HepG2 (cell line): ENCODE measurements around the gene GATM. TPM values are rescaled to one million over a fixed set of nuclear protein-coding genes. Genes with fewer than 3 reads are reported as not detected.
A peak's percentile ranks its signal among the peaks of the same experiment; 100 is the strongest.

ENCODE experiments used
- BHLHE40 ChIP-seq: IDR thresholded peaks from 2 replicates; pipeline ENCODE4 v1.6.1; 2011; ENCODE audit warnings: low read length, improper control_type of control experiment
- KAT7 ChIP-seq: IDR thresholded peaks from 2 replicates; pipeline ENCODE4 v1.6.1; 2018; ENCODE audit warnings: borderline replicate concordance, missing compliant biosample characterization
- KLF16 ChIP-seq, 2 experiments: sonication (generic) in 1 of 2; formaldehyde crosslinking in 1 of 2; IDR thresholded peaks; 2 replicates each; pipeline versions ENCODE4 v1.6.1 to v1.8.0; 2016 to 2023; ENCODE audit warnings: missing genetic modification reagents in 2 of 2, missing compliant biosample characterization in 1 of 2
- MAZ ChIP-seq, 2 experiments: sonication (generic) in 1 of 2; formaldehyde crosslinking in 1 of 2; IDR thresholded peaks; 2 replicates each; pipeline versions ENCODE4 v1.5.0 to v1.6.1; 2012 to 2020; ENCODE audit warnings: low read depth in 2 of 2, mild to moderate bottlenecking in 2 of 2, borderline replicate concordance in 1 of 2, improper control_type of control experiment in 1 of 2, low read length in 1 of 2, missing genetic modification reagents in 1 of 2, moderate library complexity in 1 of 2
- PPARG ChIP-seq: conservative IDR thresholded peaks from 2 replicates; pipeline ENCODE4 v1.6.1; 2016; ENCODE audit warnings: missing biosample characterization, missing genetic modification reagents
- RARG ChIP-seq: sonication (generic); formaldehyde crosslinking; IDR thresholded peaks from 2 replicates; pipeline ENCODE4 v1.4.0; 2020; ENCODE audit warnings: low read depth, mild to moderate bottlenecking, missing genetic modification reagents
- SETDB1 ChIP-seq: sonication (generic); formaldehyde crosslinking; IDR thresholded peaks from 2 replicates; pipeline ENCODE4 v1.5.1; 2020; ENCODE audit warnings: missing genetic modification reagents, mild to moderate bottlenecking, borderline replicate concordance
- SPEN ChIP-seq: sonication (generic); formaldehyde crosslinking; IDR thresholded peaks from 2 replicates; pipeline ENCODE4 v1.5.1; 2020; ENCODE audit warnings: low read depth, mild to moderate bottlenecking, missing genetic modification reagents
- ZBTB38 ChIP-seq: sonication (generic); formaldehyde crosslinking; IDR thresholded peaks from 2 replicates; pipeline ENCODE4 v1.5.1; 2020; ENCODE audit warnings: mild to moderate bottlenecking, missing genetic modification reagents
- ZNF12 ChIP-seq: sonication (generic); formaldehyde crosslinking; IDR thresholded peaks from 2 replicates; pipeline ENCODE4 v1.5.0; 2020; ENCODE audit warnings: missing genetic modification reagents
- ZNF3 ChIP-seq: IDR thresholded peaks from 2 replicates; pipeline ENCODE4 v1.7.0; 2017; ENCODE audit warnings: inconsistent platforms
- ZNF430 ChIP-seq: sonication (generic); formaldehyde crosslinking; IDR thresholded peaks from 2 replicates; pipeline ENCODE4 v1.9.0; 2021; ENCODE audit warnings: mild to moderate bottlenecking, missing genetic modification reagents
- ZNF550 ChIP-seq: sonication (generic); formaldehyde crosslinking; IDR thresholded peaks from 2 replicates; pipeline ENCODE4 v1.4.0; 2020; ENCODE audit warnings: mild to moderate bottlenecking, missing genetic modification reagents, borderline replicate concordance
- ZNF577 ChIP-seq: sonication (generic); formaldehyde crosslinking; IDR thresholded peaks from 2 replicates; pipeline ENCODE4 v1.4.0; 2020; ENCODE audit warnings: mild to moderate bottlenecking, low read depth, missing genetic modification reagents, borderline replicate concordance
- ZNF598 ChIP-seq: sonication (generic); formaldehyde crosslinking; IDR thresholded peaks from 2 replicates; pipeline ENCODE4 v1.5.1; 2020; ENCODE audit warnings: mild to moderate bottlenecking, missing genetic modification reagents, borderline replicate concordance
- ZNF652 ChIP-seq: IDR thresholded peaks from 2 replicates; pipeline ENCODE4 v1.6.1; 2016; ENCODE audit warnings: low read depth, borderline replicate concordance
- ZNF678 ChIP-seq: sonication (generic); formaldehyde crosslinking; IDR thresholded peaks from 2 replicates; pipeline ENCODE4 v1.4.0; 2020; ENCODE audit warnings: mild to moderate bottlenecking, missing genetic modification reagents
- polyA plus RNA-seq, 8 experiments: library from polyadenylated mRNA; depleted of rRNA in 3 of 8; stranded (reverse) in 7 of 8; unstranded in 1 of 8; fragments of >200 nt; fragmentation: Illumina TruSeq in 4 of 8; extraction: Trizol in 4 of 8; gene quantifications; 2 replicates each; pipeline versions ENCODE4 v1.2.1 to v1.2.3, GENCODE V29; 2011 to 2016; ENCODE audit warnings: low read depth in 4 of 8, missing spikeins in 1 of 8, mixed read lengths in 1 of 8; ENCODE audit not compliant: insufficient read depth in 1 of 8
- total RNA-seq, 5 experiments: library from RNA; depleted of rRNA; stranded (reverse); fragments of >200 nt; fragmentation: Illumina TruSeq; extraction: Trizol; gene quantifications; 2 replicates each; pipeline ENCODE4 v1.2.3, GENCODE V29; 2016; ENCODE audit warnings: low read depth in 1 of 5
- TF ChIP-seq, protein P1 (sequence below): sonication (generic); formaldehyde crosslinking; IDR thresholded peaks from 2 replicates; pipeline ENCODE4 v1.8.1; 2023; ENCODE audit warnings: mild to moderate bottlenecking, moderate library complexity, missing genetic modification reagents
- TF ChIP-seq, protein P2 (sequence below): sonication (generic); formaldehyde crosslinking; IDR thresholded peaks from 2 replicates; pipeline ENCODE4 v1.5.0; 2020; ENCODE audit warnings: missing genetic modification reagents
- TF ChIP-seq, protein P3 (sequence below): sonication (generic); formaldehyde crosslinking; conservative IDR thresholded peaks from 2 replicates; pipeline ENCODE4 v1.5.0; 2020; ENCODE audit warnings: missing genetic modification reagents
- TF ChIP-seq, protein P4 (sequence below): sonication (generic); formaldehyde crosslinking; IDR thresholded peaks from 2 replicates; pipeline ENCODE4 v1.5.0; 2020; ENCODE audit warnings: missing genetic modification reagents, mild to moderate bottlenecking, borderline replicate concordance
- TF ChIP-seq, protein P5 (sequence below): sonication (generic); formaldehyde crosslinking; IDR thresholded peaks from 2 replicates; pipeline ENCODE4 v1.5.1; 2020; ENCODE audit warnings: missing genetic modification reagents, mild to moderate bottlenecking, borderline replicate concordance

Gene GATM
- total and polyA plus RNA-seq, 2 of the 13 experiments (the other 11 are each of a cell fraction or from before 2014, with no cell fraction given): 2.1 to 16.8 TPM

DNA sequence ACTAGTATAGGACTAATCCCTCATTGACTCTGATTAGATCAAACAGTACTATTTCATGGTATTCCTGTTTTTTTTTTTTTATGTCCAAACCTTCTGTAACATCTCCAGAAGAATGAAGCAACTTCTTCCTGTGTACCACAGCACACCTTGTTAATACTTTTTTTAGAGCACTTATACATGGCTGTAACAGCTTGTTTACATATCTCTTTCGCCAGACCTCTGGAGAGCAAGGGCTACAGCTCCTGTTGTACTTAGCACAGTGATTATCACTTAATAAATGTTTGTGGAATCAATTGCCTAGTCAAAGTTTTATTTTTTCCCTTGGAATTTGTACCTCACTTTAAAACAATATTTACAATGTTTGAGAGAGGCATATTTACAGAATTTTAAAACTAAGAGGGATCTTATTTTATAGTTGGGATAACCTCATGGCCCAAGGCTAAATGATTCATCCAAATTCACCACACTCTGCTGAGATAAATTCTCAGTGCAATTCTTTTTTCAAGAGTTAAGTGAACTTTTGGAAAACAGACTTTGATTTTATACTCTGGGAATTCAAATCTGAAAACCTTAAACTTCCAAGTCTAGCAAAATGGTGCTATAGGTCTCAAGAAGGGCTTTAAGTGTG is 9.2 kb upstream of the GATM start (continued):
- TF ChIP-seq ZBTB38 (no peak), BHLHE40 (no peak), ZNF598 (no peak), ZNF430 (CRISPR knock-in tag) (no peak), SETDB1 (CRISPR knock-in tag) (no peak), RARG (no peak), SPEN (CRISPR knock-in tag) (no peak), ZNF652 (no peak; the same call in 1 of the 2 replicates), MAZ (IDR thresholded peaks at IDR 0.05; ENCODE audit: borderline replicate concordance, low read depth, low read length) (no peak), MAZ (CRISPR knock-in tag; IDR thresholded peaks at IDR 0.05; ENCODE audit: low read depth) (no peak), ZNF3 (CRISPR knock-in tag) (no peak), ZNF678 (CRISPR knock-in tag) (no peak), ZNF12 (peak; percentile 63), KLF16 (CRISPR knock-in tag; IDR thresholded peaks at IDR 0.05) (no peak), ZNF550 (CRISPR knock-in tag) (no peak), PPARG (CRISPR knock-in tag) (peak; percentile 86), ZNF577 (CRISPR knock-in tag) (no peak), KAT7 (CRISPR knock-in tag) (no peak)
- TF ChIP-seq, protein P1, sequence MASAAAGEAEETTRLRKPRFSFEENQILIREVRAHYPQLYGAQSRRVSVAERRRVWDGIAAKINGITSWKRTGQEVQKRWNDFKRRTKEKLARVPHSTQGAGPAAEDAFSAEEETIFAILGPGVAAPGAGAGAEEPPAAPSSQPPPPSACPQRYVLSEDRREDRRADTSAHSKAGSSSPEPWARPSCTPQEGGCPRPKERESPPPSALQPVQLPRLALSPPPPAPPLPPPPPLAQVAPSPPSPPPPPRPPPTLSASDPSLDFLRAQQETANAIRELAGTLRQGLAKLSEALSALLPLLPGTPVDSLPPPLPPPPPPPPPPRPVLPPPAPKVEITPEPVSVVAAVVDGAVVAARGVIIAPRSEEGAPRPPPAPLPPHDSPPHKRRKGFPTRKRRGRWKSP (CRISPR knock-in tag): no peak
- TF ChIP-seq, protein P2, sequence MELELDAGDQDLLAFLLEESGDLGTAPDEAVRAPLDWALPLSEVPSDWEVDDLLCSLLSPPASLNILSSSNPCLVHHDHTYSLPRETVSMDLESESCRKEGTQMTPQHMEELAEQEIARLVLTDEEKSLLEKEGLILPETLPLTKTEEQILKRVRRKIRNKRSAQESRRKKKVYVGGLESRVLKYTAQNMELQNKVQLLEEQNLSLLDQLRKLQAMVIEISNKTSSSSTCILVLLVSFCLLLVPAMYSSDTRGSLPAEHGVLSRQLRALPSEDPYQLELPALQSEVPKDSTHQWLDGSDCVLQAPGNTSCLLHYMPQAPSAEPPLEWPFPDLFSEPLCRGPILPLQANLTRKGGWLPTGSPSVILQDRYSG (CRISPR knock-in tag): no peak
- TF ChIP-seq, protein P3, sequence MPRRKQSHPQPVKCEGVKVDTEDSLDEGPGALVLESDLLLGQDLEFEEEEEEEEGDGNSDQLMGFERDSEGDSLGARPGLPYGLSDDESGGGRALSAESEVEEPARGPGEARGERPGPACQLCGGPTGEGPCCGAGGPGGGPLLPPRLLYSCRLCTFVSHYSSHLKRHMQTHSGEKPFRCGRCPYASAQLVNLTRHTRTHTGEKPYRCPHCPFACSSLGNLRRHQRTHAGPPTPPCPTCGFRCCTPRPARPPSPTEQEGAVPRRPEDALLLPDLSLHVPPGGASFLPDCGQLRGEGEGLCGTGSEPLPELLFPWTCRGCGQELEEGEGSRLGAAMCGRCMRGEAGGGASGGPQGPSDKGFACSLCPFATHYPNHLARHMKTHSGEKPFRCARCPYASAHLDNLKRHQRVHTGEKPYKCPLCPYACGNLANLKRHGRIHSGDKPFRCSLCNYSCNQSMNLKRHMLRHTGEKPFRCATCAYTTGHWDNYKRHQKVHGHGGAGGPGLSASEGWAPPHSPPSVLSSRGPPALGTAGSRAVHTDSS (CRISPR knock-in tag): no peak
- TF ChIP-seq, protein P4, sequence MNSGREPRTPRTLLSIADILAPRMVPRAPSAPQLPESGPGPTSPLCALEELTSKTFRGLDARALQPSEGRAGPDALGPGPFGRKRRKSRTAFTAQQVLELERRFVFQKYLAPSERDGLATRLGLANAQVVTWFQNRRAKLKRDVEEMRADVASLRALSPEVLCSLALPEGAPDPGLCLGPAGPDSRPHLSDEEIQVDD: no peak
- TF ChIP-seq, protein P5, sequence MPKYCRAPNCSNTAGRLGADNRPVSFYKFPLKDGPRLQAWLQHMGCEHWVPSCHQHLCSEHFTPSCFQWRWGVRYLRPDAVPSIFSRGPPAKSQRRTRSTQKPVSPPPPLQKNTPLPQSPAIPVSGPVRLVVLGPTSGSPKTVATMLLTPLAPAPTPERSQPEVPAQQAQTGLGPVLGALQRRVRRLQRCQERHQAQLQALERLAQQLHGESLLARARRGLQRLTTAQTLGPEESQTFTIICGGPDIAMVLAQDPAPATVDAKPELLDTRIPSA (CRISPR knock-in tag): no peak
